H9 (cell line): Measurements from ENCODE around the gene HMCES. TPM values are rescaled to one million over a fixed set of nuclear protein-coding genes. Genes with fewer than 3 reads are reported as not detected.

Experiments
- DNase-seq: peaks from one replicate; pipeline ENCODE4 v3.0.0-alpha.2; 2017
- H2AFZ ChIP-seq: one replicate; pipeline ENCODE4 v1.6.1; 2013; ENCODE audit warnings: mild to moderate bottlenecking, low read length, control low read depth, moderate library complexity
- H2AK5ac ChIP-seq: 2 replicates; pipeline ENCODE4 v1.6.1; 2013; ENCODE audit warnings: low read length, control low read depth, mixed read lengths; ENCODE audit not compliant: insufficient read length
- H2BK120ac ChIP-seq: one replicate; pipeline ENCODE4 v1.6.1; 2013; ENCODE audit warnings: low read depth, mild to moderate bottlenecking, low read length, control low read depth, inconsistent platforms; ENCODE audit not compliant: poor library complexity, severe bottlenecking
- H2BK12ac ChIP-seq: 2 replicates; pipeline ENCODE4 v1.6.1; 2013; ENCODE audit warnings: low read length, control low read depth, mixed read lengths, low read depth; ENCODE audit not compliant: insufficient read length
- H2BK15ac ChIP-seq: 2 replicates; pipeline ENCODE4 v1.6.1; 2013; ENCODE audit warnings: low read depth, low read length, control low read depth
- H2BK20ac ChIP-seq: one replicate; pipeline ENCODE4 v1.6.1; 2013; ENCODE audit warnings: low read depth, mild to moderate bottlenecking, low read length, control low read depth, inconsistent platforms; ENCODE audit not compliant: poor library complexity, severe bottlenecking
- H2BK5ac ChIP-seq: 2 replicates; pipeline ENCODE4 v1.6.1; 2013; ENCODE audit warnings: low read length, control low read depth, mixed read lengths; ENCODE audit not compliant: insufficient read length
- H3K14ac ChIP-seq: 2 replicates; pipeline ENCODE4 v1.6.1; 2013; ENCODE audit warnings: low read length, control low read depth; ENCODE audit not compliant: insufficient read depth
- H3K18ac ChIP-seq: 2 replicates; pipeline ENCODE4 v1.6.1; 2013; ENCODE audit warnings: low read depth, mild to moderate bottlenecking, mixed read lengths, low read length, control low read depth; ENCODE audit not compliant: insufficient read length
- H3K23ac ChIP-seq: 2 replicates; pipeline ENCODE4 v1.6.1; 2013; ENCODE audit warnings: low read length, control low read depth, mixed read lengths, low read depth; ENCODE audit not compliant: insufficient read length
- H3K23me2 ChIP-seq: 2 replicates; pipeline ENCODE4 v1.6.1; 2013; ENCODE audit warnings: low read depth, mild to moderate bottlenecking, mixed read lengths, low read length, control low read depth; ENCODE audit not compliant: insufficient read length, poor library complexity, severe bottlenecking
- H3K27ac ChIP-seq: 2 replicates; pipeline ENCODE4 v1.5.1; 2013; ENCODE audit warnings: low read length, control low read depth, mixed read lengths, low read depth; ENCODE audit not compliant: insufficient read length
- H3K27me3 ChIP-seq: 2 replicates; pipeline ENCODE4 v1.6.1; 2013; ENCODE audit warnings: low read length, control low read depth, inconsistent platforms; ENCODE audit not compliant: insufficient read depth
- H3K4ac ChIP-seq: 2 replicates; pipeline ENCODE4 v1.6.1; 2013; ENCODE audit warnings: low read depth, mild to moderate bottlenecking, control low read depth, inconsistent platforms, low read length, moderate library complexity
- H3K4me1 ChIP-seq: 2 replicates; pipeline ENCODE4 v1.6.1; 2013; ENCODE audit warnings: low read length, control low read depth, inconsistent platforms; ENCODE audit not compliant: insufficient read depth
- H3K4me2 ChIP-seq: 2 replicates; pipeline ENCODE4 v1.6.1; 2013; ENCODE audit warnings: low read length, control low read depth, mixed read lengths; ENCODE audit not compliant: insufficient read length, insufficient read depth
- H3K56ac ChIP-seq: 2 replicates; pipeline ENCODE4 v1.6.1; 2013; ENCODE audit warnings: low read depth, mild to moderate bottlenecking, mixed read lengths, low read length, control low read depth; ENCODE audit not compliant: insufficient read length
- H3K79me1 ChIP-seq: 2 replicates; pipeline ENCODE4 v1.6.1; 2013; ENCODE audit warnings: low read depth, mild to moderate bottlenecking, moderate library complexity, low read length, control low read depth, inconsistent platforms; ENCODE audit not compliant: insufficient read depth, poor library complexity, severe bottlenecking
- H3K79me2 ChIP-seq: 2 replicates; pipeline ENCODE4 v1.6.1; 2013; ENCODE audit warnings: low read length, control low read depth, inconsistent platforms; ENCODE audit not compliant: insufficient read depth
- H3K9ac ChIP-seq: 2 replicates; pipeline ENCODE4 v1.6.1; 2013; ENCODE audit warnings: low read length, control low read depth, mixed read lengths; ENCODE audit not compliant: insufficient read length; ENCODE audit errors: extremely low read depth
- H3K9me3 ChIP-seq: one replicate; pipeline ENCODE4 v1.6.1; 2013; ENCODE audit warnings: low read depth, low read length, inconsistent platforms; ENCODE audit not compliant: control insufficient read depth
- H3T11ph ChIP-seq: one replicate; pipeline ENCODE4 v1.6.1; 2013; ENCODE audit warnings: mild to moderate bottlenecking, low read length, control low read depth, inconsistent platforms
- H4K20me1 ChIP-seq: one replicate; pipeline ENCODE4 v1.6.1; 2013; ENCODE audit not compliant: control insufficient read depth, insufficient read length, insufficient read depth
- H4K5ac ChIP-seq: 2 replicates; pipeline ENCODE4 v1.6.1; 2013; ENCODE audit warnings: low read depth, mild to moderate bottlenecking, mixed read lengths, low read length, control low read depth; ENCODE audit not compliant: insufficient read length
- H4K8ac ChIP-seq: replicated peaks from 2 replicates; pipeline ENCODE4 v1.6.1; 2013; ENCODE audit warnings: low read length, control low read depth, mixed read lengths, low read depth; ENCODE audit not compliant: insufficient read length
- H4K91ac ChIP-seq: 2 replicates; pipeline ENCODE4 v1.6.1; 2013; ENCODE audit warnings: low read depth, mild to moderate bottlenecking, moderate library complexity, mixed read lengths, low read length, control low read depth; ENCODE audit not compliant: insufficient read length
- H3K27ac Mint-ChIP-seq, 3 experiments: 2 replicates in 2 of 3; 3 replicates in 1 of 3; pipeline ENCODE4 v1.8.0; 2020 to 2021; ENCODE audit warnings: mixed read lengths in 3 of 3, mild to moderate bottlenecking in 1 of 3, moderate library complexity in 1 of 3
- H3K27me3 Mint-ChIP-seq: 2 replicates; pipeline ENCODE4 v1.8.0; 2021; ENCODE audit warnings: low read depth, mild to moderate bottlenecking, moderate library complexity, mixed read lengths
- H3K36me3 Mint-ChIP-seq, 3 experiments: 2 replicates in 2 of 3; 3 replicates in 1 of 3; pipeline ENCODE4 v1.8.0; 2020 to 2021; ENCODE audit warnings: low read depth in 3 of 3, mixed read lengths in 3 of 3; ENCODE audit not compliant: insufficient read depth in 1 of 3
- H3K4me1 Mint-ChIP-seq, 2 experiments: 2 replicates each; pipeline ENCODE4 v1.8.0; 2020; ENCODE audit warnings: mixed read lengths in 2 of 2
- H3K4me3 Mint-ChIP-seq, 2 experiments: 2 replicates in 1 of 2; 3 replicates in 1 of 2; pipeline ENCODE4 v1.8.0; 2020 to 2021; ENCODE audit warnings: mild to moderate bottlenecking in 2 of 2, mixed read lengths in 2 of 2, moderate library complexity in 1 of 2
- H3K9me3 Mint-ChIP-seq, 2 experiments: 2 replicates in 1 of 2; 3 replicates in 1 of 2; pipeline ENCODE4 v1.8.0; 2020; ENCODE audit warnings: mild to moderate bottlenecking in 2 of 2, mixed read lengths in 2 of 2, moderate library complexity in 1 of 2
- CTCF ChIP-seq: fragments of 200-600 bp; sonication (generic); conservative IDR thresholded peaks from 3 replicates; pipeline ENCODE4 v1.8.0; 2021; ENCODE audit warnings: antibody characterized with exemption, mild to moderate bottlenecking
- WGBS: extraction: QIAGEN DNeasy Blood & Tissue Kit; methylation state at CpG from one replicate; pipeline ENCODE4 v1.1.7; 2013; ENCODE audit warnings: missing lambda C conversion rate, low lambda C conversion rate, mixed read lengths; ENCODE audit not compliant: insufficient read length; ENCODE audit errors: extremely low coverage; 5-methylcytosine and 5-hydroxymethylcytosine counted together
- total RNA-seq: library from RNA; stranded (reverse); gene quantifications from 2 replicates; pipeline ENCODE4 v1.2.1, GENCODE V29; 2021

The HMCES gene
- total RNA-seq, 1 experiment from 2014 or later, result 52.4 TPM

GRCh38 chr3:129286081-129286480 lies 7.4 kb downstream of the HMCES start:
- DNase-seq, result no peak
- Histone ChIP-seq H2BK5ac (no peak overlapping the region), H2BK12ac (no peak overlapping the region), H3K4ac (no peak overlapping the region), H3T11ph (no peak overlapping the region), H3K4me1 (no peaks in the 10 kb centered on the region; the same call in 1 of the 2 replicates), H3K9ac (no peak overlapping the region), H3K23ac (no peak overlapping the region), H3K18ac (no peak overlapping the region), H3K9me3 (no peaks in the 10 kb centered on the region), H2BK20ac (no peak overlapping the region), H3K79me2 (no peaks in the 10 kb centered on the region), H3K27me3 (no peaks in the 10 kb centered on the region), H3K14ac (no peak overlapping the region), H2BK120ac (no peak overlapping the region), H4K91ac (no peak overlapping the region), H4K5ac (no peak overlapping the region), H4K8ac (no peak overlapping the region), H3K56ac (no peak overlapping the region), H2AFZ (no peak overlapping the region), H2AK5ac (no peak overlapping the region), H4K20me1 (no peaks in the 10 kb centered on the region), H3K23me2 (no peaks in the 10 kb centered on the region), H2BK15ac (no peak overlapping the region), H3K27ac (no peak overlapping the region), H3K4me2 (no peak overlapping the region), H3K79me1 (peaks cover 2% of the 10 kb centered on the region)
- H3K36me3 Mint-ChIP-seq, result peaks cover 3 to 36% (median 28%) of the 10 kb centered on the region in 3 experiments; a peak in 6 of 7 replicates
- WGBS, result no CpG with 5 or more reads among the region's 2 CpGs
- no peaks in the 10 kb centered on the region for H3K9me3 Mint-ChIP-seq
- H3K27ac Mint-ChIP-seq, result no peak overlapping the region
- H3K4me3 Mint-ChIP-seq, result no peak overlapping the region
- no peak for TF ChIP-seq CTCF
- H3K4me1 Mint-ChIP-seq, result peaks cover 0 to 4% of the 10 kb centered on the region in 2 experiments; a peak in 1 of 4 replicates
- H3K27me3 Mint-ChIP-seq, result no peaks in the 10 kb centered on the region
